A673 (cell line): ENCODE results near the gene TNIP3. TPM values are rescaled to one million over a fixed set of nuclear protein-coding genes. Genes with fewer than 3 reads are reported as not detected.

Experiments used
- BruUV-seq: library from RNA; stranded (reverse); fragments of 400-500 nt; replicated peaks from 2 replicates; lab custom pipeline; 2021; lab: Mats Ljungman, UMichigan
- CTCF ChIA-PET: fragments of 300-600 bp; sonication (Branson Sonifier 250); formaldehyde crosslinking; loops from one replicate; lab custom pipeline; 2022; ENCODE audit warnings: antibody characterized with exemption; lab: Charles Lee
- POLR2A ChIA-PET: fragments of 300-600 bp; sonication (Branson Sonifier 250); formaldehyde crosslinking; loops from one replicate; lab custom pipeline; 2022; ENCODE audit warnings: antibody characterized with exemption; ENCODE audit not compliant: low non-redundant PET; lab: Charles Lee
- DNase-seq: peaks from one replicate; pipeline ENCODE4 v3.0.0-alpha.2; 2015; ENCODE audit warnings: low spot score
- H3K27ac ChIP-seq: fragments of 200-600 bp; sonication (generic); 2 replicates; pipeline ENCODE4 v1.5.1; 2016; ENCODE audit warnings: mixed run types, low read depth, mild to moderate bottlenecking, mixed read lengths, antibody characterized with exemption, low read length; ENCODE audit not compliant: poor library complexity, severe bottlenecking
- H3K27me3 ChIP-seq: fragments of 200-600 bp; sonication (generic); replicated peaks from 2 replicates; pipeline ENCODE4 v1.6.1; 2017; ENCODE audit warnings: mixed run types, low read depth, mild to moderate bottlenecking, mixed read lengths, antibody characterized with exemption, low read length; ENCODE audit not compliant: insufficient read depth, poor library complexity
- H3K36me3 ChIP-seq: fragments of 200-600 bp; sonication (generic); 2 replicates; pipeline ENCODE4 v1.6.1; 2016; ENCODE audit warnings: mixed run types, mild to moderate bottlenecking, mixed read lengths, antibody characterized with exemption, low read length; ENCODE audit not compliant: insufficient read depth, poor library complexity, severe bottlenecking
- H3K4me1 ChIP-seq: fragments of 200-600 bp; sonication (generic); 2 replicates; pipeline ENCODE4 v1.6.1; 2017; ENCODE audit warnings: mixed run types, mild to moderate bottlenecking, mixed read lengths, antibody characterized with exemption, low read length; ENCODE audit not compliant: insufficient read depth, poor library complexity, severe bottlenecking
- H3K4me3 ChIP-seq: fragments of 200-600 bp; sonication (generic); 2 replicates; pipeline ENCODE4 v1.5.1; 2016; ENCODE audit warnings: low read depth, mixed run types, mild to moderate bottlenecking, mixed read lengths, low read length; ENCODE audit not compliant: poor library complexity, severe bottlenecking
- H3K9me3 ChIP-seq: fragments of 200-600 bp; sonication (generic); 2 replicates; pipeline ENCODE4 v1.6.1; 2016; ENCODE audit warnings: mixed run types, low read depth, mild to moderate bottlenecking, mixed read lengths, antibody characterized with exemption, low read length; ENCODE audit not compliant: poor library complexity, severe bottlenecking
- EZH2 ChIP-seq: fragments of 200-600 bp; sonication (generic); IDR thresholded peaks from 2 replicates; pipeline ENCODE4 v1.6.1; 2017; ENCODE audit warnings: borderline replicate concordance, low read depth, mild to moderate bottlenecking, mixed read lengths, antibody characterized with exemption, low read length; ENCODE audit not compliant: poor library complexity, severe bottlenecking
- intact Hi-C: fragments of 100-400 bp; cut with micrococcal nuclease; formaldehyde crosslinking; loops from one replicate; pipeline ENCODE4 v1.10.0; 2022; ENCODE audit not compliant: unreplicated experiment
- total RNA-seq: library from RNA; stranded (reverse); gene quantifications from 2 replicates; pipeline ENCODE4 v1.2.3, GENCODE V29; 2021
- TF ChIP-seq, protein P1 (sequence below): fragments of 300-800, 200-600 bp; sonication (generic); conservative IDR thresholded peaks from 2 replicates; pipeline ENCODE4 v1.5.1; 2017; ENCODE audit warnings: low read depth, mild to moderate bottlenecking, antibody characterized with exemption, low read length, moderate library complexity, mixed read lengths

Gene TNIP3
- total RNA-seq, 1 experiment from 2014 or later, result 0.58 TPM

DNA sequence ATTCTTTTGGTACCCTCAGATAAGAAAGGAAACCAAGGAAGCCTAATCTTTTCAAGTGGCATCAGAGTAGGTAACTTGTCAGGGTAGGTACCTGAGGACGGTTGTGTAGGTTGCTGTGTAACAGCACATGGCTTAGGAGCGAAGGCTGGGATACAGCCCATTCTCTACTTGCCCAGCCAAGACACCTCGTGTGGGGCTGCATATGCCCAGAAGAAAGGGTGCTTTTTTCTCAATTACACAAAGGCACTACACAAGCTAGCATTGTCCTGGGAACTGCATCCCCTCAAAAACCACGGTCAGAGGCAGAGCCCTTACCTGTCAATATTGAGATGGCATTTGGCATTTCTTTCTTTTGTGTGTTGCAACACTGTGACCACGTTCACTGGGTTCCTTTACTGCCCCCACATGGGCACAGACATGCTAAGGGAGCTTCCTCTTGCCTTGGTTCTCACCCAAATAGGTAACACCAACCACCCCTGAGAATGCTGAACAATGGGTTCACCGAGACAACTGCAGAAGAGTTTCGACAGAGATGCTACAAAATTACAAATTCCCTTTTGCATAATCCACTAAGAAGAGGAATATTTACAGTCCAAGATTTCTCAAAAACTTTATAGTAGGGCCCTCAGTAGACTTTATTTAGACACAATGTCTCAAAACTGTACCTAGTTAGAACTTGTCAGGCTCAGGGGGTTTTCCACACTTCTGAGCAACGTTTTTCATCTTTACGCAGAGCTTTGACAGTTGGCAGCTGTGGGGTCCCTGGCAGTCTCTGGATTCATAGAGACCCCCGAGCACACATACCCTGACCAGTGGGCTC lies 35.8 kb upstream of the TNIP3 start:
- TF ChIP-seq EZH2, result no peak
- TF ChIP-seq, protein P1, sequence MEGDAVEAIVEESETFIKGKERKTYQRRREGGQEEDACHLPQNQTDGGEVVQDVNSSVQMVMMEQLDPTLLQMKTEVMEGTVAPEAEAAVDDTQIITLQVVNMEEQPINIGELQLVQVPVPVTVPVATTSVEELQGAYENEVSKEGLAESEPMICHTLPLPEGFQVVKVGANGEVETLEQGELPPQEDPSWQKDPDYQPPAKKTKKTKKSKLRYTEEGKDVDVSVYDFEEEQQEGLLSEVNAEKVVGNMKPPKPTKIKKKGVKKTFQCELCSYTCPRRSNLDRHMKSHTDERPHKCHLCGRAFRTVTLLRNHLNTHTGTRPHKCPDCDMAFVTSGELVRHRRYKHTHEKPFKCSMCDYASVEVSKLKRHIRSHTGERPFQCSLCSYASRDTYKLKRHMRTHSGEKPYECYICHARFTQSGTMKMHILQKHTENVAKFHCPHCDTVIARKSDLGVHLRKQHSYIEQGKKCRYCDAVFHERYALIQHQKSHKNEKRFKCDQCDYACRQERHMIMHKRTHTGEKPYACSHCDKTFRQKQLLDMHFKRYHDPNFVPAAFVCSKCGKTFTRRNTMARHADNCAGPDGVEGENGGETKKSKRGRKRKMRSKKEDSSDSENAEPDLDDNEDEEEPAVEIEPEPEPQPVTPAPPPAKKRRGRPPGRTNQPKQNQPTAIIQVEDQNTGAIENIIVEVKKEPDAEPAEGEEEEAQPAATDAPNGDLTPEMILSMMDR, result no peak
- intact Hi-C loops, result loop anchor here (10.0 kb wide), 1 partner anchor 265 kb away; no protein-coding TSS in a partner anchor
- Histone ChIP-seq H3K4me3 (no peak overlapping the region), H3K27me3 (no peaks in the 10 kb centered on the region), H3K27ac (no peak overlapping the region), H3K9me3 (no peaks in the 10 kb centered on the region), H3K4me1 (no peaks in the 10 kb centered on the region), H3K36me3 (no peaks in the 10 kb centered on the region)
- BruUV-seq, result no TSS peak
- ChIA-PET POLR2A (no interaction called here), CTCF (no interaction called here)
- DNase-seq, result no peak

DNA sequence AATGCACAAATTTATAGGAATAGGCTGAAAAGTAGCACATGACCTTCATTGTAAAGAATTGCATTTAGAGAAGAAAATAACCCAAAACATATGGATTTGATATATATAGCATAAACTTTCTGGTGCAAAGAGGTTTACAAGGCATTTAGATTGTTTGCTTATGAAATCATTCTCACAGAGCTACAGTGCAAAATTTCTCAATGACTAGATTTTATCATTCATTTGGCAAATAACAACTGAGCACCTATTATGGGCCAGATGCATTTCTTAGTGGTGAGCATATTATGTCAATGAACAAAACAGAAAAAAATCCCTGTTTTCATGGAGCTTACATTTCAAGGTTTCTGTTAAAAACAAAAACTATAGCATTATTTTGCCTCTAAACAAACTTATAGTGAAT lies 34.1 kb upstream of the TNIP3 start:
- CTCF ChIA-PET, result no interaction called here
- Histone ChIP-seq H3K27ac (no peak overlapping the region), H3K4me3 (no peak overlapping the region), H3K9me3 (no peaks in the 10 kb centered on the region), H3K4me1 (no peaks in the 10 kb centered on the region), H3K36me3 (no peaks in the 10 kb centered on the region), H3K27me3 (no peaks in the 10 kb centered on the region)
- TF ChIP-seq, protein P1, result no peak
- no peak for TF ChIP-seq EZH2
- POLR2A ChIA-PET, result no interaction called here
- intact Hi-C loops, result loop anchor here (10.0 kb wide), 1 partner anchor 267 kb away; no protein-coding TSS in a partner anchor
- no peak for DNase-seq
- BruUV-seq, result no TSS peak

- ChIA-PET CTCF (no interaction called here), POLR2A (no interaction called here)
- no peak for DNase-seq
These were observed 31.5 kb upstream of the TNIP3 start for GRCh38 chr4:121195649-121196048.

More at GRCh38 chr4:121195649-121196048, 31.5 kb upstream of the TNIP3 start:
- no peaks in the 10 kb centered on the region for H3K36me3 ChIP-seq
- no peak overlapping the region for H3K27ac ChIP-seq
- no peak overlapping the region for H3K4me3 ChIP-seq
- no peaks in the 10 kb centered on the region for H3K27me3 ChIP-seq
- no peak for TF ChIP-seq EZH2
- TF ChIP-seq, protein P1, result no peak
- intact Hi-C loops, result loop anchor here (10.0 kb wide), 1 partner anchor 269 kb away; no protein-coding TSS in a partner anchor
- no peaks in the 10 kb centered on the region for H3K9me3 ChIP-seq
- no TSS peak for BruUV-seq
- no peaks in the 10 kb centered on the region for H3K4me1 ChIP-seq
